Mucosa of descending colon (tissue), 3 donors: Measurements from ENCODE around the gene ARHGAP5. TPM values are rescaled to one million over a fixed set of nuclear protein-coding genes. Genes with fewer than 3 reads are reported as not detected.
A peak's percentile ranks its signal among the peaks of the same experiment; 100 is the strongest.

ENCODE experiments used
- ATAC-seq: fragments of 200-7000 bp; cut with Tn5 transposase; one replicate; pipeline ENCODE4 v1.9.1; 2020; ENCODE audit warnings: mild to moderate bottlenecking, moderate library complexity
- DNase-seq, 3 donors: peaks; one replicate each; pipeline ENCODE4 v3.0.0-alpha.2; 2020
- H3K36me3 ChIP-seq: fragments of 200-600 bp; one replicate; pipeline ENCODE4 v1.8.0; 2021; ENCODE audit warnings: low read depth, mild to moderate bottlenecking
- H3K4me1 ChIP-seq: fragments of 200-600 bp; one replicate; pipeline ENCODE4 v1.8.0; 2021; ENCODE audit warnings: low read depth, mild to moderate bottlenecking
- H3K4me3 ChIP-seq: fragments of 200-600 bp; one replicate; pipeline ENCODE4 v1.8.0; 2021; ENCODE audit warnings: mild to moderate bottlenecking
- H3K9me3 ChIP-seq: fragments of 200-600 bp; one replicate; pipeline ENCODE4 v1.8.0; 2021; ENCODE audit warnings: mild to moderate bottlenecking
- CTCF ChIP-seq: fragments of 200-600 bp; IDR thresholded peaks from one replicate; pipeline ENCODE4 v1.8.0; 2022; ENCODE audit warnings: antibody characterized with exemption, mild to moderate bottlenecking
- intact Hi-C, 2 donors: fragments of 100-400 bp; cut with DNase I in 1 of 2; cut with micrococcal nuclease in 1 of 2; formaldehyde crosslinking; loops; one replicate each; pipeline versions ENCODE4 v1.11.0 to v1.11.1; 2022; cut with DNase I, micrococcal nuclease
- total RNA-seq, 3 donors: library from RNA; stranded (reverse); fragmentation: NEBNext Ultra II Directional in 2 of 3; extraction: Animal tissue kit (Norgen Biotek cat#: 25700) in 2 of 3; gene quantifications; one replicate each; pipeline versions ENCODE4 v1.2.1 to v1.2.4, GENCODE V29; 2021 to 2023
- donor health status: DM: no; HTN: no; CAD: no; lungs with moderate emphysema.
- donor health status: DM: no; HTN: no; CAD: no.
- donor health status: DM: no; HTN: yes; CAD: no.

The ARHGAP5 gene
- total RNA-seq, 3 donors from 2014 or later = 94.7 to 203 (median 106) TPM

- H3K4me3 ChIP-seq = peak overlapping the region; percentile 42
- DNase-seq (no peak), ATAC-seq (no peak)
- no peaks in the 10 kb centered on the region for H3K9me3 ChIP-seq
- intact Hi-C loops = no loop called here
- no peaks in the 10 kb centered on the region for H3K36me3 ChIP-seq
- H3K4me1 ChIP-seq = peaks cover 7% of the 10 kb centered on the region
- TF ChIP-seq CTCF = no peak
These were observed 123.5 kb downstream of the ARHGAP5 start for GRCh38 chr14:32200368-32201192.

DNA sequence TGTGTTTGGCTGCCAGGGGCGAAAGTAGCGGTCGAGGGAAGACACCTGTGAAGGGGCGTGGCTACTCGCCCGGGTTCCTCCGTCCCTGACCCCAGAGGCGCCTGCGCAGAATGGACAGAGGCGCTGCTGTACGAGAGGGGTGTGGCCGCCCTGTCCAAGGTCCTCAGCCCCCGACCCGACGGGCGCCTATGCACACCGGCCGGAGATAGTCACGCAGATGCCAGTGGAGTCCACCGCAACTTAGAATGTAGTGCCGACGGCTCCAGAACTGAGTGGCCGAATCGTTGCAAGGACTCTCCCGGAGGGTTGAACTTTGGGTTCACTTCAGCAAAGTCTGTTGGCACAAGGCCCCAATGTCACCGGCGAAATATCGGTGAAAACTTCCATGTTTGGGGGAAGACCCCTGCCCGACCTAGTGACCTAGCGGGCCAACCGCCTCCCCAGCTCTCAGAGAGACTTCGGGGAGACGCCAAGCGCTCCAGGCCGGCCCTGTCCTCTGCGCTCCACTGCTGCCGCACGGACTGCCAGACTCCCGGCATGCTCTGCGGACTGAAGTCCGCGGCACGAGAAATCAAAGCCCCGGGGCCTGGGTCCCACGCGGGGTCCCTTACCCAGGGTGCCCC, 124.2 kb downstream of the ARHGAP5 start:
- intact Hi-C loops = no loop called here
- H3K36me3 ChIP-seq = no peaks in the 10 kb centered on the region
- TF ChIP-seq CTCF = no peak
- H3K4me3 ChIP-seq = peak overlapping the region; percentile 42
- peaks cover 7% of the 10 kb centered on the region for H3K4me1 ChIP-seq
- ATAC-seq = peak; percentile 86
- no peaks in the 10 kb centered on the region for H3K9me3 ChIP-seq
- DNase-seq = peak; percentile 88 to 94 (median 92)

DNA sequence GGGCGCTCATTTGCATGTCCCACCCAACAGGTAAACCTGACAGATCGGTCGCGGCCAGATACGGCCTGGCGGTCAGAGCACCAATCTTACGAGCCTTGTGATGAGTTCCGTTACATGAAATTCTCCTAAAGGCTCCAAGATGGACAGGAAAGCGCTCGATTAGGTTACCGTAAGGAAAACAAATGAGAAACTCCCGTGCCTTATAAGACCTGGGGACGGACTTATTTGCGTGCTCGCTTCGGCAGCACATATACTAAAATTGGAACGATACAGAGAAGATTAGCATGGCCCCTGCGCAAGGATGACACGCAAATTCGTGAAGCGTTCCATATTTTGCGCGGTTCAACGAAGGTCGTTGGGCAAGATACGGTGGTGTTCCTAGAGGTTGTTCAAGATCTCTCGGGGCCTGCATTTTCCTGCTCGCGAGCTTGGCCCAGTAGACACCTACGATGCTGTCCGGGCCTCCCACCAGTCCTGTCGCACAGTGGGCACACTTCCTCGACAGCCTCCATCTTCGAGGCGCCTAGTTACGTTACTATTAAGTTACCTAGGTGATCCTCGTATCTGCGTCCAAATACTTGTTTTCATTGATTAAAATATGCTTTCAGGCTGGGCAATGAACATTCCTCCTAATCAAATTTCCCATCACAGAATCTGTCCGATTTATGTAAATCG, 124.8 kb downstream of the ARHGAP5 start, which contains the start of gene RNU6-7:
TSS of gene RNU6-7 (plus strand) at position 230 of the 675 bp plus-strand sequence.
- H3K4me3 ChIP-seq = peak within 1 kb of the TSS; percentile 42
- no peak for ATAC-seq
- no peaks in the 10 kb centered on the region for H3K9me3 ChIP-seq
- intact Hi-C loops = no loop called here
- peak in 2 of 3 donors; percentile 22 to 42 for DNase-seq
- H3K4me1 ChIP-seq = peaks cover 7% of the 10 kb centered on the region
- TF ChIP-seq CTCF = no peak
- no peaks in the 10 kb centered on the region for H3K36me3 ChIP-seq

- no peaks in the 10 kb centered on the region for H3K9me3 ChIP-seq
- no peak overlapping the region for H3K4me3 ChIP-seq
- no peak for TF ChIP-seq CTCF
- peaks cover 7% of the 10 kb centered on the region for H3K4me1 ChIP-seq
- intact Hi-C loops = no loop called here
- no peak for ATAC-seq
- DNase-seq = peak in 1 of 3 donors; percentile 7
- no peaks in the 10 kb centered on the region for H3K36me3 ChIP-seq
These were observed 125.4 kb downstream of the ARHGAP5 start for GRCh38 chr14:32202491-32202997.

DNA sequence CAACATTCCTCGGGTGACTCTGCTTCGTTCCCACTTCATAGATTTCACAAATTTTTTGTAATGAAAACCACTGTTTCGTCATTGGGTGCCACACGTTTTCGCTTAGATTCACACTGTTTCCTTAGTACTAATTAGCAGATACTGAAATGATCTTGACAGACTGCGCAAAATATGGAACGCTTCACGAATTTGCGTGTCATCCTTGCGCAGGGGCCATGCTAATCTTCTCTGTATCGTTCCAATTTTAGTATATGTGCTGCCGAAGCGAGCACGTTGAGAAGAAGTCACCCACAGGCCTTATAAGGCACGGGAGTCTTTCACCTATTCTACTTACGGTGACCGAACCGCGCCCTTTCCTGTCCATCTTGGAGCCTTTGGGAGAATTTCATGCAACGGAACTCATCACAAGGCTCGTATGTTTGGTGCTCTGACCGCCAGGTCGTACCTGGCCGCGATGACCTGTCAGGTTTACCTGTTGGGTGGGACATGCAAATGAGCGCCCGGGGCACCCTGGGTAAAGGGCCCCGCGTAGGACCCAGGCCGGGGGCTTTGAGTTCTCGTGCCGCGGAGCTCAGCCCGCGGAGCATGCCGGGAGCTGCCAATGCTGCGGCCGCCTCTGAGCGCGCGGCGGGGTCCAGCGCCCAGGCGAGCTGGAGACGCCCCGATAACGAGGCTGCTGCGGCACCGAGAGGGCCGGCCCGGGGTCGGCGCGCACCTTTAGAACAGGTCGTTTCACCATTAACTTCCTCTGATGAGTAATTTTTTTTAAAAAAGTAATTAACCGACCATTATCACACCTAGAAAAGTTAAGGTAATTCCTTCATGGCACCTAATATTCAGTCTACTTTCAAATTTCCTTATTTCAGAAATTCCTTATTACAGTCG, 126.1 kb downstream of the ARHGAP5 start, which contains the start of gene RNU6-8:
TSS of gene RNU6-8 (minus strand) at position 272 of the 885 bp plus-strand sequence.
- TF ChIP-seq CTCF = no peak
- Histone ChIP-seq H3K36me3 (no peaks in the 10 kb centered on the region), H3K9me3 (no peaks in the 10 kb centered on the region), H3K4me3 (peak within 1 kb of the TSS; percentile 14), H3K4me1 (peaks cover 7% of the 10 kb centered on the region)
- ATAC-seq (peak; percentile 91), DNase-seq (peak; percentile 88 to 93 (median 91))
- intact Hi-C loops = no loop called here
